ENCODE results near the gene BICRA.
"Not testable (repeated sequence)": the region's sequence is repeated elsewhere in the genome, so short reads cannot be mapped to it uniquely, and the experiment has no call there.

The BICRA gene

GRCh38 chr19:47631681-47632446, 22.9 kb downstream of the BICRA start:
- no peak for DNase-seq

DNA sequence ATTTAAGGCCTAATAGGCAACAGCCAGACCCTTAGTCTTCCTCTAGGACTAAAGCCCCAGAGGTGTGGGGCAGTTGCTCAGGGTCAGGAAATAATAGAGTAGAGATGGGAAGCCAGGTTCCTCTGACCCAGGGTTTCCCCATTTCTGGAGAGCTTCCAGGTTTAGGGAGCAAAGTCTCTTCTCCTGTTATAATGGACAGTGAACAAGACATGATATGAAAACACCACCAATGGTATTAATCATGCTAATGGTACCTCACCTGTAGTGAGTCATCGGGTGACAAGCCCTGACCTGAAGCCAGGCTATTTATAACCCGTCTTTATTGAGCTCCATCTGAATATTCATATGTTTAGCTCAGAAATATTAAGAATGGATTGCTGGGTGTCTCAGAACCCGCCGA, 24.6 kb downstream of the BICRA start:
- no peak for DNase-seq

DNA sequence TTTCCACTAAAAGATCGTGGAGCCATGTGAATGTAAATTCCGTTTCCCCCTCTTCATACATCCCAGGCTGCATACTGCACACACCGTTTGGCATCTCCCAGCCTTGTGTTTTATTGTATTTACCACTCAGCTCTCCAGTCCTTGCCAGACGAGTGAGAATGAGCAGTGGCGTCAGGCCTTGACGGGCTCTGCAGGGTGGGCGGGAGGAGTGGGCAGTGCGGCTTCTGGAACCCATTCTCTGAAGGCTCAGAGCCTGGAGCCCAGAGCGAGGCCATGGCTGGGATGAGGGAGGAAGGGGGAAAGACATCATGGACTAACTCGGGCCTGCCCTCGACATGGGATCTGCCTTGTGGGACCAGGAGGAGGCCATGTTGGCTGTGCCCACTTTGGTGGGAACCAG, 25.1 kb downstream of the BICRA start:
- no peak for DNase-seq

- not testable (repeated sequence) for DNase-seq
Measured at GRCh38 chr19:47635152-47635754, 26.3 kb downstream of the BICRA start.

- DNase-seq: no peak
Measured at GRCh38 chr19:47637550-47637949, 28.6 kb downstream of the BICRA start.

DNA sequence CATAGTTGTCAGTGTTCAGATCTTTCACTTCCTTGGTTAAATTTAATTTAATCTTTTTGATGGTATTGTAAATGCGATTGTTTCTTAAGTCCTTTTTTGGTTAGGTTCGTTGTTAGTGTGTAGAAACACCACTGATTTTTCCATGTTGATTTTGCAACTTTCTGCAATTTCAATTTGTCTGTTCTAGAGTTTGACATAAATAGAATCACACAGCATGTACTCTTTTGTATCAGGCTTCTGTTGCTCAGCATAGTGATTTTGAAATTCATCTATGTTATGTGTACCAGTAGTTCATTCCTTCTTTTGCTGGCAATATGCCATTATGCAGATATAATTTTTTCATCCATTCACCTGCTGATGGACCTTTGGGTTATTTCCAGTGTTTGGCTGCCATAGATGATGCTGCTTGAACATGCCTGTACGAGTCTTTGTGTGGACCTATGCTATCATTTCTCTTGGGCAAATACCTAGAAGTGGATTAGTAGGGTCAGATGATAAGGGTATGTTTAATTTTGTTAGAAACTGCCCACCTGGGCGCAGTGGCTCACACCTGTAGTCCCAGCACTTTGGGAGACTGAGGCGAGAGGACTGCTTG, 33.1 kb downstream of the BICRA start:
- DNase-seq: no peak

- no peak for DNase-seq
Measured at GRCh38 chr19:47643281-47643680, 34.3 kb downstream of the BICRA start.

- DNase-seq: no peak
Measured at GRCh38 chr19:47644199-47644598, 35.3 kb downstream of the BICRA start.

GRCh38 chr19:47644743-47645482, 36.0 kb downstream of the BICRA start:
- DNase-seq: peak; percentile 83

DNA sequence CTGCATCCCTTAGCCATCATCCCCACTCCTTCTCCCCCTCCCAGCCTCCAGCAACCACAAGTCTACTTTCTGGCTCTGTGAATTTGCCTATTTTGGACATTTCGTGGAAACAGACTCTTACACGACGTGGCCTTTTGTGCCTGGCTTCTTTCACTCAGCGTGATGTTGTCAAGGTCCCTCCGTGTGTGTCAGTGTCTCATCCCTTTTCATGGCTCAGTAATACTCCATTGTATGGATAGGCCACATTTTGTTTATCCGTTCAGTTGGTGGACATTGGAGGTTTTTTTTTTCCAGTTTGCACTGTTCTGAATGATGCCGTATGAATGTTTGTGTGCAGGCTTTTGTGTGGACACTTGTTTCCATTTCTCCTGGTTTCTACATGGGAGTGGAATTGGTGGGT, 38.0 kb downstream of the BICRA start:
- no peak for DNase-seq

DNA sequence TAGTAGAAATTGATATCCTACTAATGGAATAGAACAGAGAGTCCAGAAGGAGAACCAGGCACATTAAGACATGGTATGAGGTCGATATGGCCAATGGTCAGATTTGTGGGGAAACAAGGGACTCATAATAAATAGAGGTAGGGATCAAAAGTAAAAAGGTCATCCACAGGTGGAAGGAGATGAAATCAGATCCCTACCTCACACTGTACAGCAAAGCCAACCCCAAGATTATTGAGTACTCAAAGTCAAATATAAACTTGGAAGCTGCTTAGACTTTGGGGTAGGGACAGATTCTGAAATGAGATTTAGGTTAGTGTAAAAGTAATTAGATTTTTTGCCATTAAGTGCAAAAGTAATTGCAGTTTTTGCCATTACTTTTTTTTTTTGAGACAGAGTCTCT, 40.7 kb downstream of the BICRA start:
- DNase-seq: no peak

DNA sequence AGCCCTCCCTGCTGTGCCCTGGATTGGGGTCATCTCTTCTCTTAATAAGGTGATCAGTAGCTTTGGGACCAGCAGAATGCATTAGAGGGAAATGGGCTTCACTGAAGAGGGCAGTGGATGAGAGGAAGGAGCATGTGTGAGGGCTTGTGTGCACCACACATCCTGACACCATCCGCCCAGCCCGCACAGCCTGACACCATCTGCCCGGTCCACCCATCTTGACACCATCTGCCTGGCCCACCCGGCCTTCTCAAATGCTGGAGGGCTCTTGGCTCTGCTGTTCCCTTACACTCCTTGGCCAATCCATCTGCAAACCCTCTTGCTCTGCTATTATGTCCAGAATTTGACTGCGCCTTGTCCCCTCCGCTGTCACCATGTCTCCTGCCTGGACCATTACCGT, 41.8 kb downstream of the BICRA start:
- DNase-seq: no peak

DNA sequence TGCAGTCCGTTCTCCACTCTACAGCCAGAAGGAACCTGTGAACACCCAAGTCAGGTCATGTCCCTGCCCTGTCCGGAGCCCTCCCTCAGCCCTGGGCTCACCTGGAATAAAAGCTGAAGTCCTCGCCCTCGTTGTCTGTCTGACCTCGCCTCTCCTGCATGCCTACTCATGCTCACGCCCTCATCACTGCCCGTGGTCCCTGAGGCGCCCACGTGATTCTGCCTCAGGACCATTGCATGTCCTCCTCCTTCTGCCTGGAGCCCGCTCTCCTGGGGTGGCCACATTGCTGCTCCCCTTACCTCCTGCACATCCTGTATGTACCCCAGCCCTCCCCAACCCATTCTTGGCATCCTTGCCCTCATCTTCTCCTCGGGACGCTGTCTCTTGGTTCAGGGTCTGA, 42.2 kb downstream of the BICRA start:
- no peak for DNase-seq

DNA sequence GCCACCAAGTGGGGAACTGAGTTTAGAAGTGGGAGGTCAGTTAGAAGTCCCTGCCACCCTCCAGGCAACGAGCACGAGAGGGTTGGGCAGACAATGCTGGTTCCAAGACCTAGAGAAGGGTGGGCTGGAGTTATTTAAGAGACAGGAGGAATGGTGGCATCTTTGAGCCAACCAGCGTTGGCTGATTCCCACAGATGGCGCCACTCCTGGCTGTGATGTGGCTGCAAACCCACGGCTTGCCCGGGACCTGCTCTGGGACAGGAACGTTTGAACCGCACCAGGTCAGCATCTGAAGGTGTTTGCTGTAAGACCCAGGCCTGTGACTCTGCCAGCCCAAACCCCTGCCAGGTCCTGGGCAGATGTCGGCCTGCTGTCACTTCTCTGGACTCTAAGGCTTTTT, 42.8 kb downstream of the BICRA start:
- DNase-seq: no peak

DNA sequence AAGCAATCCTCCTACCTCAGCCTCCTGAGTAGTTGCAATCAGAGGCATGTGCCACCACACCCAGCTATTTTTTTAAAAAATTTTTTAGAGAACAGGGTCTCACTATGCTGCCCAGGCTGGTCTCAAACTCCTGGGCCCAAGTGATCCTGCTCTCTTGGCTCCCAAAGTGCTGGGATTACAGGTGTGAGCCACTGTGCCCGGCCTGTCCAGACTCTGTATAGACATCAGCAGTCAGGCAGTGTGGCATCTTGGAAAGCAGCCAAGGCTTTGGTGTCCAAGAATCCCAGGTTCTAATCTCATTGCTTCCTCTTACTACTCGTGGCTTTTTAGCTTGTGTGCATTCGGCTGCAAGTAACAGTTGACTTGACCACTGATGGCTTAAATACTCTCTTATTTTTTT, 43.4 kb downstream of the BICRA start:
- DNase-seq: no peak

DNA sequence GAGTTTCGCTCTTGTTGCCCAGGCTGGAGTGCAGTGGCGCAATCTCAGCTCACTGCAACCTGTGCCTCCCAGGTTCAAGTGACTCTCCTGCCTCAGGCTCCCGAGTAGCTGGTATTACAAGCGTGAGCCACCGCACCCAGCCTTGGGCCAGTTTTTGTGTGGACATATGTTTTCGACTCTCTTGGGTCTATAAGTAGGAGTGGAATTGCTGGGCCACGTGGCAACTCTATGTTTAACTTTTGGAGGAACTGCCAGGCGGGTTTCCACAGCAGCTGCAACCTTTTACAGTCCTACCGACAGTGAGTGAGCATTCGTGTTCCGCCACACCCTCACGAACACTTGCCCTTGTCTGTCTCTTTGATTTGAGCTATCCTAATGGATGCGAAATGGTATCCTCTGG, 44.9 kb downstream of the BICRA start:
- DNase-seq: no peak

- no peak for DNase-seq
Measured at GRCh38 chr19:47657719-47658118, 48.8 kb downstream of the BICRA start.

- DNase-seq: no peak
Measured at GRCh38 chr19:47658431-47659348, 49.8 kb downstream of the BICRA start.

DNA sequence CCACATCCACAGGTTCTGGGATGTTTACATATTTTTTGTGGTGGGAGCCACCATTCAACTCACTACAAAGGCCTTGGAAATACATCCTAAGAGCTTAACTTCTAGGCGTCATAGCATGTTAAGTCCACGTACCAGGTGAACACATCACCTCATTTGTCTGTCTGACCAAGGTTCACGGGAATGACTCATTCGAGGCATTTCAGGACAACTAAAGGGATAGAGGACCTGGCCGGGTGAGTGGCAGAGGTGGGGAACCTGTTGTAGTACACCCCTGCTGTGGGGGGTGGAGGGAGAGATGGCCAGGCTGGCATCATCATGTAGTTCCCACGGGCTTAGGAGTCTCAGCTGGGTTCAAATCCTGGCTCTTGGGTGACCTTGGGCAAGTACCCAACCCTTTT, 51.5 kb downstream of the BICRA start:
- DNase-seq: no peak

DNA sequence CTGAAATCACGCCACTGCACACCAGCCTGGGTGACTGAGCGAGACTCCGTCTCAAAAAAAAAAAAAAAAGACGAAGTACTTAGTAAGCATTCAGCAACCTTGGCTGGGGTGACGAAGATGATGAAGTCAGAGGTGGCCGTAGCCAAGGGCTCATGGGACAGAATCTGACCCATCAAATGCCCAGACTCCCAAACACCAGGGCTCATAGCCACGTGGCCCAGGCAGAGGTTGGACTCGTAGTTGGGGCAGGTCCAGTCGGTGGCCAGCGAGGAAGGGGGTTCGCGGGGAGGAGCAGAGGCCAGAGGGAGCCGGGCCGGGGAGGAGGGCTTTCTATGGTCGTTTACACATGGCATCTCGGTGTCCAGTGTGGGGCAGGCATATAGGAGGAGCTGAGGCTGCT, 52.2 kb downstream of the BICRA start:
- DNase-seq: no peak

DNA sequence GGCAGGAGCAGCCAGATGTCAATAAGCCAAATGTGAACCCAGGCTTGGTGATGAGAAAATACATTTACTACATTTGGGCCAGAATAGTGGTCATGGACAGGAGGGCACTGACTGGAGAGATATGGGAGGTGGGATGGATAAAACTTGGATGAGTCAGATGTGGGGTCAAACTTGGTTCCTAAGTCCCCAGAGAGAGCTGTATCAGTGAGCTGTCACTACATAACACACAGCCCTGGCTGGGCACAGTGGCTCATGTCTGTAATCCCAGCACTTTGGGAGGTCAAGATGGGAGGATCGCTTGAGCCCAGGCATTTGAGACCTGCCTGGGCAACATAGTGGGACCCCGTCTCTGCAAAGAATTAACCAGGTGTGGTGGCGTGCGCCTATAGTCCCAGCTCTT, 52.7 kb downstream of the BICRA start:
- no peak for DNase-seq

- no peak for DNase-seq
Measured at GRCh38 chr19:47663435-47663910, 54.5 kb downstream of the BICRA start.

Data from NCI-H2029 treated with DMSO at 0.1 percent for 48 hours (cell line).